GM13977 (cell line): ENCODE results near the gene SPRYD3.
"Not testable (repeated sequence)": the region's sequence is repeated elsewhere in the genome, so short reads cannot be mapped to it uniquely, and the experiment has no call there.

Experiments used
- DNase-seq: peaks from one replicate; pipeline ENCODE4 v3.0.0; 2012; ENCODE audit warnings: low spot score
- in situ Hi-C: fragments of 300-500 bp; cut with MboI; formaldehyde crosslinking; loops from one replicate; pipeline ENCODE4 v1.12.0; 2022; ENCODE audit warnings: low sequenced_read_pairs, low pct_unique_long_range_greater_than_20kb, mixed read lengths, inconsistent platforms; ENCODE audit not compliant: unreplicated experiment
- TF ChIP-seq, protein P1 (sequence below): IDR thresholded peaks from 2 replicates; pipeline ENCODE4 v1.5.1; 2012; ENCODE audit warnings: mild to moderate bottlenecking, control low read depth; ENCODE audit not compliant: insufficient read depth; ENCODE audit errors: extremely low read depth, missing control alignments

Gene SPRYD3

DNA sequence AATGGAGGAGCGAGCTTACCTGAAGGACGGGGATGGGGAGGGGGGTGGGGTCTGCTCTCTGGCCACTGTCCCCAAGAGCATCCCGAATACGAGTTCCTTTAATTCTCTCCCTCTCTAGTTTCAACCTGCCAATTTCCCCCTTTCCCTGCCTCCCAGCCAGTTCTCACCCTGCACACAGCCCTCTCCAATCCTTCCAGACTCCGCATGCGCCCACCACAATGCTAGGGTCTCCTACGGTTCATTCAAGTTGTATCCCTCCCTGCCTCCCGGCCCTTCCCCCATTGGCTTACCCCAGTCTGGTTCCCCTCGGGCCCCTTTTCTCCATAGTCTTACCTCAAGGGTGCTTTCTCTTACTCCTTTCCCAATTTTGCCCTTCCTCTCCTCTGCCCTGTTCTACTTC lies 17.6 kb upstream of the SPRYD3 start:
- in situ Hi-C loops, result no loop called here
- DNase-seq, result no peak
- TF ChIP-seq, protein P1, sequence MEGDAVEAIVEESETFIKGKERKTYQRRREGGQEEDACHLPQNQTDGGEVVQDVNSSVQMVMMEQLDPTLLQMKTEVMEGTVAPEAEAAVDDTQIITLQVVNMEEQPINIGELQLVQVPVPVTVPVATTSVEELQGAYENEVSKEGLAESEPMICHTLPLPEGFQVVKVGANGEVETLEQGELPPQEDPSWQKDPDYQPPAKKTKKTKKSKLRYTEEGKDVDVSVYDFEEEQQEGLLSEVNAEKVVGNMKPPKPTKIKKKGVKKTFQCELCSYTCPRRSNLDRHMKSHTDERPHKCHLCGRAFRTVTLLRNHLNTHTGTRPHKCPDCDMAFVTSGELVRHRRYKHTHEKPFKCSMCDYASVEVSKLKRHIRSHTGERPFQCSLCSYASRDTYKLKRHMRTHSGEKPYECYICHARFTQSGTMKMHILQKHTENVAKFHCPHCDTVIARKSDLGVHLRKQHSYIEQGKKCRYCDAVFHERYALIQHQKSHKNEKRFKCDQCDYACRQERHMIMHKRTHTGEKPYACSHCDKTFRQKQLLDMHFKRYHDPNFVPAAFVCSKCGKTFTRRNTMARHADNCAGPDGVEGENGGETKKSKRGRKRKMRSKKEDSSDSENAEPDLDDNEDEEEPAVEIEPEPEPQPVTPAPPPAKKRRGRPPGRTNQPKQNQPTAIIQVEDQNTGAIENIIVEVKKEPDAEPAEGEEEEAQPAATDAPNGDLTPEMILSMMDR, result no peak

DNA sequence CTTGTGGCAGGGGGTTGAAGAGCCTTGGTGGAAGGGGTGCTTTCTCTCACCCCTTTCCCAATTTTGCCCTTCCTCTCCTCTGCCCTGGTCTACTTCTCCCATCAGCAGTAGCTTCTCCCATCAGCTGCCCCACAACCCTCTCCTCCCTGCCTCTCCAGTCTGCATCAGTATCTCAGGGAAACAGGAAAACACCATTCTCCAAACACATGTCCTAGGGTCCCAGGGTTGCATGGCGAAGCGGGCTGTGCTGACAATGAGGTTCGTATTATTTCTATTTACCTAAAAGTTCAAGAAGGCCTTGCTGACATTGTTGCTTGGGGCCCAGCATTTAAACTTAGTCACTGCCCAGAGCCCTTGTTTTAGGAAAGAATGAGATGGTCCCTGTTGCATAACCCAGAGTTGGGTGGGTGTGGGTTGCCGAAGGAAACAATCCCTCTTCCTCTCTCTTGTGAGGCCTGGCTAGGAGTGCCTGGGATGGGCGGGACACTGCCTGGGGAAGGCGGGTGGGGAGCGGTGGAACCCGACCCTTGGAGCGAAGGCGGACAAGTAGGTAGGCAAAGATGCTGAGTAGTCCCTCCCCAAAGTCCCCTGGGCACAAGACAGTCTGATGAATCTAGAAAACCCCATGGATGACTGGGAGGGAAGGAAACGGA lies 17.0 kb upstream of the SPRYD3 start:
- no peak for DNase-seq
- in situ Hi-C loops, result no loop called here
- TF ChIP-seq, protein P1, result no peak

DNA sequence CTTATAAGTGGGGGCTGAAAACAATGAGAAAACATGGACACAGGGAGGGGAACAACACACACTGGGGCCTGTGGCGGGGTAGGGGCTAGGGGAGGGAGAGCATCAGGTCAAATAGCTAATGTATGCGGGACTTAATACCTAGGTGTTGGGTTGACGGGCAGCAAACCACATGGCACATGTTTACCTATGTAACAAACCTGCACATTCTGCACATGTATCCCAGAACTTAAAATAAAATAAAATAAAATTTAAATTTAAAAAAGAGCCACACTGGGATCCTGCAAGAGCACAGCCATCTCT lies 16.4 kb upstream of the SPRYD3 start:
- DNase-seq, in situ Hi-C loops: not testable (repeated sequence)

DNA sequence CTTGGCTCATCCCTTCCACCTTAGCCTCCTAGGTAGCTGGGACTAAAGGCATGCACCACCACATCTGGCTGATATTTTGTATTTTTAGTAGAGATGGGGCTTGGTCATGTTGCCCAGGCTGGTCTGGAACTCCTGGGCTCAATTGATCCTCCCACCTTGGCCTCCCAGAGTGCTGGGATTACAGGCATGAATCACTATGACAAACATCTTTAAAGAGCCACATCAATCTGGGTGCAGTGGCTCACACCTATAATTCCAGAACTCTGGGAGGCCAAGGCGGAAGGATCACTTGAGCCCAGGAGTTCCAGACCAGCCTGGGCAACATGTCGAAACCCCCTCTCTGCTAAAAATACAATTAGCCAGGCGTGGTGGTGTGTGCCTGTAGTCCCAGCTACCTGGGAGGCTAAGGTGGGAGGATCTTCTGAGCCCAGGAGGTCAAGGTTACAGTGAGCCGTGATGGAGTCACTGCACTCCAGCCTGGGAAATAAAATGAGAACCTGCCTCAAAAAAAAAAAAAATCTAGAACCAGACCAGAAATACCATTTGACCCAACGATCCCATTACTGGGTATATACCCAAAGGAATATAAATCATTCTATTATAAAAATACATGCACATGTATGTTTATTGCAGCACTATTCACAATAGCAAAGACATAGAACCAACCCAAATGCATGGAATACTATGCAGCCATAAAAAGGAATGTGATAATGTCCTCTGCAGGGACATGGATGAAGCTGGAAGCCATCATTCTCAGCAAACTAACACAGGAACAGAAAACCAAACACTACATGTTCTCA lies 15.8 kb upstream of the SPRYD3 start:
- in situ Hi-C loops, DNase-seq: not testable (repeated sequence)

DNA sequence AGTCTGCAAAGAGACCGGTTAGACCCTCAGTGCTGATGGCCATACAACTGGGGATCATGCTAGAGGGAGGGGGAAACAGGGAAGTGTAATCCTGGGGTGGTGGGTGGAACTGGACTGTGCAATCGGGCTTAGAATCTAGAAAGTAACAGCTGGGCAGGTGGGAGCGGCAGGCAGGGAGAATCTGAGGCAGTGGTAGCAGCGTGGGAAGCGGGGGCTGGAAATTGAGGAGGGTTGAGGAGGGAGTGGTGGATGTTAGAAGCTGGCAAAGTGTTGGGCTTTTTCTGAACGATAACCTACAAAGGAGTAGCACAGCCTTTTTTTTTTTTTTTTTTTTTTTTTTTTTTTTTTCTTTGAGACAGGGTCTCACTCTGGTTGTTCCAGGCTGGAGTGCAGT lies 15.2 kb upstream of the SPRYD3 start:
- in situ Hi-C loops, result no loop called here
- TF ChIP-seq, protein P1, result no peak

DNA sequence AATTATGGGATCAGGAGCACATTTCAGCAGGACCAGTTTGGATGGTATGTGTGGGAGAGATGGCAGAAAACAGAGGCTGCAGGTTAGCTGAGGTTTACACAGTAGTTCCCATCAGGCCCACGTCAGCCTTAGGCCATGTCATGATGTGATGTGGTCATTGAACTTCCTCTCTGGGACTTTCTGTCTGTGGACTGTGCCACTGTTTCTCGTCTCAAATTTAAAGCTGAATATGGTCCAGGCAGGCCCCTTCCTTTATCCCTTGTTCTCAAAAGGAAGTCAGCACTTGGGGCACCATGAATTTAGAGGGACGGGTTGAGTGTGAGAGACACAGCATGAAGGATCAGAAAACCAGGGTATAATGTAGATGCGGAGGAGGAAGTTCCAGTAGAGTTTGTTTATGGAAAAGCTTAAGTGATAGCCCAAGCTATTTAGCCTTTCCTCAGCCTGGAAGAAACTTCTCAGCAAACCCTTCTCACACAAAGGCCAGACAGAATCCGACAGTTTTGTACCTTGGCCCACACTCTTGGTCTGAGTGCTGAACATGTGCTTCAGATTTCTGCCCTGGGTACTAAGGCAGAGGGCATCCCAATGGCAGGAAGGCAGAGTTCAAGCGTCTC lies 14.7 kb upstream of the SPRYD3 start:
- TF ChIP-seq, protein P1, result no peak
- in situ Hi-C loops, result no loop called here
- no peak for DNase-seq

More for the DNA sequence above, 15.2 kb upstream of the SPRYD3 start:
- no peak for DNase-seq

DNA sequence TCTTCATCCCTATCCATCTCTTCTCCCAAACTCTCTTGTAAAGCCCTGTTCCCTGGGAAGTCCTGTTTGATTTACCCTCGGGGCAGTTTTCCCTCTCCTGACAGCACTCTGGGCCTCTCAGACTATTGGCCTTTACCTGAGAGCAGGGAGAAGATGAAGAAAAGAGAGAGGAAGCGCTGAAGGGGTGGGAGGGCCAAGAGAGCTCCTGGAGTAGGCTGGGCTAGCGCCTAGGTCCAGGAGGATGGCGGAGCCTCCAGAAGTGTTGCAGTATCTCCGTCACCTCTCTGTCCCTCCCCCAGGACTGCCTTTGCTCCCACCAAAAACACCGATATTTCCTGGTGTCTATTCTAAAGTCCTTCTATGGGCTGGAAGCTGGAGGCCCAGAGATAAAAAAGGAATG lies 12.6 kb upstream of the SPRYD3 start:
- in situ Hi-C loops, result no loop called here
- TF ChIP-seq, protein P1, result no peak
- DNase-seq, result no peak
